Lung (tissue), 12 donors: ENCODE results near the gene PCGF2. TPM values are rescaled to one million over a fixed set of nuclear protein-coding genes. Genes with fewer than 3 reads are reported as not detected.
A peak's percentile ranks its signal among the peaks of the same experiment; 100 is the strongest.

ENCODE experiments used
- ATAC-seq: fragments of 200-7000 bp; cut with Tn5 transposase; one replicate; pipeline ENCODE4 v1.9.1; 2020; ENCODE audit warnings: moderate number of reproducible peaks; ENCODE audit not compliant: insufficient read depth, low FRiP score
- DNase-seq, 3 donors: peaks; one replicate each; pipeline ENCODE4 v3.0.0-alpha.2; 2013 to 2017
- H3K27ac ChIP-seq, 2 donors: one replicate each; pipeline ENCODE4 v1.5.1; 2013; ENCODE audit warnings: mild to moderate bottlenecking in 2 of 2, moderate library complexity in 2 of 2, control low read depth in 1 of 2, inconsistent platforms in 1 of 2, low read depth in 1 of 2, low read length in 1 of 2
- H3K27me3 ChIP-seq, 3 donors: one replicate each; pipeline ENCODE4 v1.5.1; 2013; ENCODE audit warnings: low read length in 2 of 3; ENCODE audit not compliant: control insufficient read depth in 3 of 3, insufficient read depth in 3 of 3
- H3K36me3 ChIP-seq, 4 donors: one replicate each; pipeline ENCODE4 v1.5.1; 2013; ENCODE audit warnings: low read length in 4 of 4, mild to moderate bottlenecking in 1 of 4, moderate library complexity in 1 of 4; ENCODE audit not compliant: control insufficient read depth in 4 of 4, insufficient read depth in 4 of 4
- H3K4me1 ChIP-seq, 5 donors: one replicate each; pipeline ENCODE4 v1.5.1; 2013; ENCODE audit warnings: low read length in 5 of 5, mild to moderate bottlenecking in 2 of 5, moderate library complexity in 1 of 5; ENCODE audit not compliant: control insufficient read depth in 5 of 5, insufficient read depth in 5 of 5
- H3K4me3 ChIP-seq: one replicate; pipeline ENCODE4 v1.5.1; 2013; ENCODE audit warnings: mild to moderate bottlenecking, control low read depth, moderate library complexity
- H3K9ac ChIP-seq, 2 donors: one replicate each; pipeline ENCODE4 v1.5.1; 2013; ENCODE audit warnings: low read length in 2 of 2, control low read depth in 1 of 2; ENCODE audit not compliant: insufficient read depth in 1 of 2
- H3K9me3 ChIP-seq, 4 donors: one replicate each; pipeline ENCODE4 v1.5.1; 2013; ENCODE audit warnings: low read length in 3 of 4, mild to moderate bottlenecking in 1 of 4, moderate library complexity in 1 of 4; ENCODE audit not compliant: control insufficient read depth in 4 of 4, insufficient read depth in 3 of 4
- CTCF ChIP-seq: IDR thresholded peaks from 2 replicates; pipeline ENCODE4 v1.5.1; 2012; ENCODE audit warnings: mild to moderate bottlenecking; ENCODE audit errors: control extremely low read depth, extremely low read depth
- WGBS, 2 donors: extraction: QIAGEN DNeasy Blood & Tissue Kit; methylation state at CpG; one replicate each; pipeline ENCODE4 v1.1.7; 2013; 5-methylcytosine and 5-hydroxymethylcytosine counted together
- polyA plus RNA-seq, 2 donors: library from polyadenylated mRNA; stranded (reverse); fragments of 200-250 nt; gene quantifications; one replicate each; pipeline ENCODE4 v1.2.1, GENCODE V29; 2013
- total RNA-seq, 2 donors: library from RNA; depleted of rRNA in 1 of 2; stranded (reverse); fragments of >200 nt in 1 of 2; gene quantifications; one replicate each; pipeline ENCODE4 v1.2.1, GENCODE V29; 2014 to 2021
- donor health status: control.
- donor health status: control.
- donor health status: Bipolar disorder and iron deficiency.
- donor health status: healthy.
- donor health status: DM: yes; HTN: yes; CAD: no.

Gene PCGF2
- total and polyA plus RNA-seq, 4 donors = 17.1 to 61.4 (median 36.2) TPM

GRCh38 chr17:38749223-38750043, 1.3 kb upstream of the PCGF2 start:
- H3K4me3 ChIP-seq = peak overlapping the region; percentile 53
- H3K4me1 ChIP-seq = peaks cover 6 to 62% (median 13%) of the 10 kb centered on the region in 5 donors
- H3K9ac ChIP-seq = no peak overlapping the region
- no peaks in the 10 kb centered on the region for H3K9me3 ChIP-seq
- peak overlapping the region; percentile 92 to 94 for H3K27ac ChIP-seq
- H3K36me3 ChIP-seq = peaks cover 0 to 5% (median under 1%) of the 10 kb centered on the region in 4 donors
- 0 to 1% methylated on average over 77 to 79 of the region's 79 CpGs for WGBS, 2 donors
- H3K27me3 ChIP-seq = peaks cover 0 to 16% (median 10%) of the 10 kb centered on the region in 3 donors
- ATAC-seq = peak; percentile 8
- peak; percentile 69 to 83 (median 78) for DNase-seq
- no peak for TF ChIP-seq CTCF

GRCh38 chr17:38748892-38749222, 721 bp upstream of the PCGF2 start:
- Histone ChIP-seq H3K27me3 (peaks cover 0 to 16% (median 10%) of the 10 kb centered on the region in 3 donors), H3K9me3 (no peaks in the 10 kb centered on the region), H3K4me1 (peaks cover 4 to 64% (median 13%) of the 10 kb centered on the region in 5 donors), H3K4me3 (peak overlapping the region; percentile 53), H3K36me3 (peaks cover 0 to 3% (median 0%) of the 10 kb centered on the region in 4 donors), H3K9ac (no peak overlapping the region), H3K27ac (peak overlapping the region; percentile 92 to 94)
- 1 to 2% methylated on average over 29 to 32 of the region's 32 CpGs for WGBS, 2 donors
- ATAC-seq (no peak), DNase-seq (no peak)
- TF ChIP-seq CTCF = no peak

DNA sequence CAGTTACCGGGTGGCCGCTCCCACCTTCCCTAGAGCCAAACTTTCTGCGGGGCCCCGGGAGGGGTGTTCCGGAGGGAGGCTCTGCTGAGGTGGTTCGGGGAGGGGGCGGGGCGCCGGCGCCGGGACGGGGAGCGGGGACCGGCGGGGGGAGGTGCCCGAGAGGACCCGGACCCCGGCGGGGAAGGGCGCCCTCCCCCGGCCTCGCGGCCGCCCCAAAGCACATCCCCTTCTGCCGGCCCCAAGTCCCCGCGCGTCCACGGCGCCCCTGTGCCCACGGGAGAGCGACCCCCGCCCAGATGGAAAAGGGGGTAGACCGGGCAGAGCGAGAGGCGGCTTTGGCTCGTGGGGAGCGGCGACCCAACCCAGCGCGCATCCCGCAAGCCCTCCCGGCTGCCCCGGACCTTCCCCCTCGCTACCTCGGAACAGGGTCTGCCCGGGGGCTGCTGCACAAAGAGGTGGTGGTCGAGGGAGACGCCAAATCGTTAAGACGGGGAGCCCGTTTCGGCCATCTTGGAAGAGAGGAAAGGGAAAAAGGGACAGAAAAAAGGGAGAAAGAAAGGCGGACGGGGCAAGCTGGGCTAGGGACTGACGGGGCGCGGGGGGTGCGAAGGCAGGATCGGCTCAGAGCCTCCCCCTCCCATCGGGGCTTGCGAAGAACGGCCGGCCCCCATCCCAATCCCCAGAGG, 530 bp downstream of the PCGF2 start:
- H3K4me1 ChIP-seq = peaks cover 0 to 69% (median 20%) of the 10 kb centered on the region in 5 donors
- no peak for TF ChIP-seq CTCF
- H3K9me3 ChIP-seq = no peaks in the 10 kb centered on the region
- H3K27me3 ChIP-seq = peaks cover 0 to 16% (median 10%) of the 10 kb centered on the region in 3 donors
- peak overlapping the region; percentile 65 to 73 for H3K9ac ChIP-seq
- WGBS, 2 donors = 0 to 1% methylated on average over 31 to 64 of the region's 64 CpGs
- H3K4me3 ChIP-seq = peak overlapping the region; percentile 87
- ATAC-seq (no peak), DNase-seq (peak; percentile 61 to 73 (median 66))
- no peaks in the 10 kb centered on the region for H3K36me3 ChIP-seq
- peak overlapping the region; percentile 76 to 86 for H3K27ac ChIP-seq
